ENCODE measurements around the gene AURKAIP1. TPM values are rescaled to one million over a fixed set of nuclear protein-coding genes. Genes with fewer than 3 reads are reported as not detected.
A peak's percentile ranks its signal among the peaks of the same experiment; 100 is the strongest.

The AURKAIP1 gene
- total RNA-seq, 1 donor from 2014 or later = 258 TPM

- no peak for DNase-seq (ENCODE audit: low read depth)
- no peak for TF ChIP-seq CTCF (conservative IDR thresholded peaks at IDR 0.05; ENCODE audit: low read depth, low read length)
- H3K4me3 ChIP-seq (ENCODE audit: low read depth, low read length) = no peak overlapping the region
Observed at GRCh38 chr1:1329304-1330210, 45.5 kb downstream of the AURKAIP1 start.

GRCh38 chr1:1328254-1328653 is 46.8 kb downstream of the AURKAIP1 start:
- no peak overlapping the region for H3K4me3 ChIP-seq (ENCODE audit: low read depth, low read length)
- TF ChIP-seq CTCF (conservative IDR thresholded peaks at IDR 0.05; ENCODE audit: low read depth, low read length) = no peak
- no peak for DNase-seq (ENCODE audit: low read depth)

- H3K4me3 ChIP-seq (ENCODE audit: low read depth, low read length) = no peak overlapping the region
- TF ChIP-seq CTCF (conservative IDR thresholded peaks at IDR 0.05; ENCODE audit: low read depth, low read length) = no peak
- no peak for DNase-seq (ENCODE audit: low read depth)
Observed at GRCh38 chr1:1327291-1327690, 47.7 kb downstream of the AURKAIP1 start.

GRCh38 chr1:1326075-1326605 is 48.9 kb downstream of the AURKAIP1 start:
- peak overlapping the region; percentile 92 for H3K4me3 ChIP-seq (ENCODE audit: low read depth, low read length)
- no peak for DNase-seq (ENCODE audit: low read depth)
- TF ChIP-seq CTCF (conservative IDR thresholded peaks at IDR 0.05; ENCODE audit: low read depth, low read length) = no peak

- no peak for DNase-seq (ENCODE audit: low read depth)
- TF ChIP-seq CTCF (conservative IDR thresholded peaks at IDR 0.05; ENCODE audit: low read depth, low read length) = no peak
- peak overlapping the region; percentile 92 for H3K4me3 ChIP-seq (ENCODE audit: low read depth, low read length)
Observed at GRCh38 chr1:1325288-1326074, 49.5 kb downstream of the AURKAIP1 start.

GRCh38 chr1:1324524-1325287 is 50.3 kb downstream of the AURKAIP1 start, which contains the start of the genes CPTP and INTS11:
Gene CPTP (plus strand): TSS chr1:1324802. CDS start chr1:1326911, 2,109 bp downstream.
Gene INTS11 (minus strand): TSS chr1:1324660. CDS start chr1:1324608, 52 bp downstream.
- TF ChIP-seq CTCF (conservative IDR thresholded peaks at IDR 0.05; ENCODE audit: low read depth, low read length) = no peak
- peak within 1 kb of the TSS; percentile 92 for H3K4me3 ChIP-seq (ENCODE audit: low read depth, low read length)
- no peak for DNase-seq (ENCODE audit: low read depth)

Measured in epithelial cell of proximal tubule (primary cell).